Stimulated activated naive CD4-positive, alpha-beta T cell treated with Interleukin-2 at 50 U/mL for 16 hours (primary cell): ENCODE measurements around the gene RALY.

ENCODE experiments used
- DNase-seq: peaks from one replicate; lab custom pipeline; 2025; lab: John Stamatoyannopoulos, UW

Gene RALY

GRCh38 chr20:34076952-34077351 is 83.2 kb downstream of the RALY start:
- DNase-seq = no peak

- DNase-seq = no peak
Observed at GRCh38 chr20:34078540-34078939, 84.8 kb downstream of the RALY start.

- DNase-seq = no peak
Observed at GRCh38 chr20:34079818-34080217, 86.1 kb downstream of the RALY start.

DNA sequence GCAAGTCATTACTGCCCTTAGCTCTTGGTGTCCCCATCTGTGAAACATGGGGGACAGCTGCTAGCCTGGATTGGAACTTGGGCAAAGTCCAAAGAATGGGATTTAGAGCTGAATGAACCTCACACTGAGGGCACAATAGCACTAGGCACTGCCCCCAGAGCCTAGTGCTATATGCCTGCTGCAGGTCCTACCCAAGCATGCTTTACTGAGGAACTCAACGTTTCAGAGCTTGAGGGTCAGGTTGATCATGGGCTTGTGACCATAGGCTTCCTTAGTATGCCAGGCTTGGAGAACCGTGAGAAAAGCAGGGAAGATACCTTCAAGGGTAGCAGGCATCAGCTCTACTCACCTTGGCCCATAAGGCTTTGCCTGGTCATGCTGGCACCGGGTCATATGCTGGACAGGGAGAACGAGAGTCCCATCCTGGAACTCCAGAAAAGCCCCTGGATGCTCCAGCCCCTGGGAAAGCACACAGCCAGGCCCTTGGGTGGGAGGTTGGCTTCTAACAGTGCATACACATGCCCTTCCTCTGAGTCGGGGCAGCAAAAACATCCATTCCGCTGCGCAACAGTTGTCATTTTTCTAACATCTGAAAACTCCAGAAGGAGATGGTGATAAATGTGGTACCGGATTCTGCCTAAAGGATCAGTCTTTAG is 88.6 kb downstream of the RALY start:
- DNase-seq = no peak

GRCh38 chr20:34083137-34083536 is 89.4 kb downstream of the RALY start:
- no peak for DNase-seq

GRCh38 chr20:34083781-34084180 is 90.1 kb downstream of the RALY start:
- no peak for DNase-seq

GRCh38 chr20:34084227-34084923 is 90.7 kb downstream of the RALY start:
- DNase-seq = no peak

DNA sequence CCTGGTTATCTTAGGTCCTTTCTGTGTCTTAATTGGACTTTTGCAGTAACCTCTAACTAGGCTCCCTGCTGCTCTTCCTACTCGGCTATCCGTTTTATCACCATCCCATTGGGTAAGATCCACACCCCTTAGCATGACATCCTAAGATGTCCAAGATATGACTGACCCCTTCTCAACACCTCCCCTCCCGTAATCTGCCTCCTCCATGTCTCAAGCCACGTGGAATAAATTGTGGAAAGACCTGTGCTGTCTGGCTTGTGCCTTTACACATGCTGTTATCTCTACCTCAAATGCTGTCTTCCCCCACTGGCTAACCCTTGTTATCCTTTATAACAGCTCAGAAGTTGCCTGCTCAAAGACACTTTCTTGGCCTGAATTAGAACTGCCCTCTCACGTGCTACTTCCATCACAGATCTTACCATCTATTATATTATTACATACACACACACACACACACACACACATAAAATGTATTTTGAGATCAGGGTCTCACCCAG is 91.9 kb downstream of the RALY start:
- no peak for DNase-seq

- no peak for DNase-seq
Observed at GRCh38 chr20:34088305-34089174, 94.8 kb downstream of the RALY start.

DNA sequence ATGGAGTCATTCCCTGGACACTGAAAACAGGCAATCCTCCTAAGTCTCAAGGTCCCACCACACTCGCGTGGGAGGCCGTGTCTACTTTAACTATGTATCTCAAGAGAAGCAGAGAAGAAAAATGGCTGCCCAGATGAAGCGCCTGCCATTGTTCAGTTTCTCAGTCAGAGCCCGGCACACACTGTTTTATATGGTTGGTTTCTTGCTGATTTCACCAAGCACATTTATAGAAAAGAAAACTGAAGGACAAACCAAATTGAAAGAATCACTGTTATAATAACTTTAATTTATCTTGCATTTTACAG is 95.4 kb downstream of the RALY start:
- DNase-seq = no peak

DNA sequence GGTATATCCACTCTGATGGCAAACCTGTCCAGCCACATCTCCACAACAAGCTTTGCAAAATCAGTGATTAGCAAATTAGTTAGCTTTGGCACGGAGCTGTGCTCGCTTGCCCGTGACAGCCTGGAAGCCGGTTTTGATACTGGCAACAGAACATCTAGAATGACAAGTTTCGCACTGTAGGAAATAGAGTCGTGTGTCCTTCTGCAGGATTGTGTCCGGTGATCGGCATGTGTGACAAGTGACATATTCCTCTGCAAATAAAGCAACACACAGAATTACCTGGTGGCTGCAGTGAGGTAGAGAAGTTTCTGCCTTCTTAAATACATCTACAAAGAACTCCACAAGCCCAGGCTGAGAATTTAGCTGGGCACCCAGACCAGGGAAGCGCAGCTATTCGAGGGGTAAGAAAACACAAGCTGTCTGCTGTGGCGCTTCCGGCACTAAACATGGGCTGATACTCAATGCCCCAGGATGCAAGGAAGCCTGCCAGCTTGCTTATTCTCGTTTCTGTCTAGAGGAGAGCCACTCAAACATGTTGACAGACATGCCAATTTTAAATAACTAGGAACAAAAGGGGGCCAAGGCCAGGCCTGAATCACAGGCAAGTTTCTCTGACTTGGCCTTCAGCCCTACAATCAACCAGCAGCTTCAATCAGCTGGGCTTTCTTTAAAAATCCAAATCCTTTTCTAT is 96.1 kb downstream of the RALY start:
- DNase-seq = no peak

GRCh38 chr20:34090645-34091044 is 96.9 kb downstream of the RALY start:
- no peak for DNase-seq

GRCh38 chr20:34091637-34092200 is 98.0 kb downstream of the RALY start:
- no peak for DNase-seq

DNA sequence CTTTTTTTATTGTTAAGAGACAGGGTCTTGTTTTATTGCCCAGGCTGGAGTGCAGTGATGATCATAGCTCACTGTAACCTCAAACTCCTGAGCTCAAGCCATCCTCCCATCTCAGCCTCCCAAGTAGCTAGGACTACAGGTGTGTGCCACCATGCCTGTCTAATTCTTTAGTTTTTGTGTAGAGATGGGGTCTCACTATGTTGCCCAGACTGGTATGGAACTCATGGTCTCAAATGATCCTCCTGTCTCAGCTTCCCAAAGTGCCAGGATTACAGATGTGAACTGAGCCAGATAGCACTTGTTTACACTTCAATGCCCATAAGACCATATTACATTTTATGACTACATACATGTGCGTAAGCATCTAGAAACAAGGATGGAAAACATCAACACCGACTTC is 100.2 kb downstream of the RALY start:
- DNase-seq = no peak

- DNase-seq = no peak
Observed at GRCh38 chr20:34095825-34096224, 102.1 kb downstream of the RALY start.

GRCh38 chr20:34096699-34097444 is 103.2 kb downstream of the RALY start:
- no peak for DNase-seq

- no peak for DNase-seq
Observed at GRCh38 chr20:34098570-34098969, 104.9 kb downstream of the RALY start.

DNA sequence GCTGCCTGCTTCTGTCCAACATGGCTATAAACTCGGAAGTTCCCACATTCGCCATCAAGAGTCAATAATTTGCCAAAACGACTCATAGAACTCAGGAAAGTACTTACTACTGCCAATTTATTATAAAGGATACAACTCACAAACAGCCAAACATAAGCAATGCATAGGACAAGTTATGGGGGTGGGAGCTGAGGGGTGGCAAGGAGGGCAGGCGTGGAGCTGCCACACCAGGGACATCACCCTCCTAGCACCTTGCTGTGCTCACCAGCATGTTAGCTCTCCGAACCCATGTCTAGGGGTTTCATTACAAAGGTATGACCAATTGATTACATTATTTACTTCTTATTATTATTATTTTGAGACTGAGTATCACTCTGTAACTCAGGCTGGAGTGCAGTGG is 106.0 kb downstream of the RALY start:
- DNase-seq = no peak

- no peak for DNase-seq
Observed at GRCh38 chr20:34100576-34100975, 106.9 kb downstream of the RALY start.

DNA sequence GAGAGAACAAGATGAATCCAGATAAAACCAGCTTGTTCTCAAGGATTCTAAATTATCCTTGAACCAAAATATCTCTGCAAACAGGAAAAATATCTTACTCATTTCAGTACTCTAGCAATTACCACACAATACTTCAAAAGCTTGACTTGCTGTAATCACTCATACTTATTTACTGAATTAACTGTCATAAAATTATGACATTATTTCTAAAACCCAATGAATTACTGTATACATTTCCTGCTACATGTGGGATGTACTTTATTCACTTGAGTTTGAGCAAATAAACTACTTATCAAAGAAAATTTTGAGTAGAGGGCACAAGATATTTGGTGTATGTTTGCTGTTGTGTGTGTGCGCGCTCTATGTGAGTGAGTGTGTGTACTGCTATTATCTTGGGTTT is 108.6 kb downstream of the RALY start:
- DNase-seq = no peak

DNA sequence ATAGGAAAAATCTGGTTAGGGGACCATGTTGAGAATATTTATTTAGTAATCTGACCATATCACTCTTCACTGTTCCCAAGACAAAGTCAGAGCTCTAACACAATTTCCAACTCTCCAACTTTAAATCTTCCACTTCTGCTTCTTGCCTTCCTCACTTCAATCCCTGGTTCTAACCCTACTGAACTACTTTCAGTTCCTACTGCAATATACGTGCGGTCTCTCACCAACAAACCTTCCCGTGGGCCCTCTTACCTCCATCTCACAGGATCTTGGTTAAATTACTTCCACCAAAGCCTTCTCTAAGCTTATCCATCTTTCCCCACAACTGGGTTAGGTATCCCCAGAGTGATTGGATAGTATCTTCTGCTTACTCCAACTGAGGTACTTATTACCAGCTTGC is 110.3 kb downstream of the RALY start:
- DNase-seq = no peak
